Measurements from ENCODE around the gene RUNX1.

The RUNX1 gene

DNA sequence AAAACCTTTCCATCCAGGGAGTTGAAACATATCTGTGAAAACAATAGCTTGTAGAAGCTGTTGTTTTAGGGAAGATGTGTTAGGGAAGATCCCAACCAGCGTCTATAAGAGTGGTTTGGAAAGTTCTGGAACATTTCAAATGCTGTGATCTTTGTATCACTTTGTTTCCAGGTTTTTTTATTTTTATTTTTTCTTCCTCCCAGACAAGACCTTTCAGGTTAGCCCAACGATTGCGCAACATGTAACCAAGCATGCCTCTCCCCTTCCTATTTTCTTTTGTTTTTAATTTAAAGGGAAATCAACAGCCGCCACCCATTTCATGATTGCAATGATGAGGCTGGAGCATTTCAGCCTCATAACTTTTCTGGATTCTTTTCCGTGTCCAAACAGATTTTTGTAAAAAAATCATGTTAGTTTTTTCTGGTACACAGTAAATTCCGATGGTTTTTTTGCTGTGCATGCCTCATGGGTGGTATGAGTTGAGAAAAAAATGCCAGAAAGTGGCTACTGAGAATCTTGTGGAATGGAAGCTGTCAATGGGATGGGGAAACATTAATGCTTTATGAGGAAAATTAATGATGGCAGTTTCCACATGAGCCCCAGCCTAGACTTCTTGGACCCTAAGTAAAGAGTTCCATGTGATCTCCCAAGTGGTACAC lies 109.3 kb downstream of the RUNX1 start:
- no peak for FAIRE-seq

DNA sequence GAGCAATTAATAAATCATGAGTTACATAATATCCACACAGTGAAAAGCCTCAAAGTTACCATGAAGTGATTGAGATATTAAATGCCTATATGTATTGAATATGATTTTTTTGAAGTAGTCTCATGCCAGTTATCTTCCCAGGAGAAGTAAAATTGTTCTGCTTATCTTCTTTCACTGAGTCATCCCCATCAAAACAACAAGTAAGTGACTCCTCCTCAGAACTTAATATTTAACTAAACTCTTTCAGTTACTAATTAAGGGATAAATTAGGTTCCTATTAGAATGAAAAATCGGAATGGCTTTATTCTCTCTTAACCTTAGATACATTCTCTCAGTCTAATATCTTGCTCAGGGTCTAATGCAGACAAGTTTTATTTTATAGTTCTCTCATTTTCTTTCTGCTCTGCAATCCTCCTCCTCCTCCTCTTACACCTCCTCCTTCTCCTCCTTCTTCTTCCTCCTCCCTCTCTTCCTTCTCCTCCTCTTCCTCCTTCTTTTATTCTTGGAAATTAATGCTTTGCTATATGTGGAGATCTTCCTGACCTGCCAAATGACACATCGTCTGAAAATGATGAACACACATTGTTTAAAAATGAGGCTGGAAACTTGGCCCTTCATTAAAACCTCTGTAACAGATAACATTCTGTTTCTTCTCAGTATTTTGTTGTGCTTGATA lies 110.9 kb downstream of the RUNX1 start:
- no peak for FAIRE-seq

DNA sequence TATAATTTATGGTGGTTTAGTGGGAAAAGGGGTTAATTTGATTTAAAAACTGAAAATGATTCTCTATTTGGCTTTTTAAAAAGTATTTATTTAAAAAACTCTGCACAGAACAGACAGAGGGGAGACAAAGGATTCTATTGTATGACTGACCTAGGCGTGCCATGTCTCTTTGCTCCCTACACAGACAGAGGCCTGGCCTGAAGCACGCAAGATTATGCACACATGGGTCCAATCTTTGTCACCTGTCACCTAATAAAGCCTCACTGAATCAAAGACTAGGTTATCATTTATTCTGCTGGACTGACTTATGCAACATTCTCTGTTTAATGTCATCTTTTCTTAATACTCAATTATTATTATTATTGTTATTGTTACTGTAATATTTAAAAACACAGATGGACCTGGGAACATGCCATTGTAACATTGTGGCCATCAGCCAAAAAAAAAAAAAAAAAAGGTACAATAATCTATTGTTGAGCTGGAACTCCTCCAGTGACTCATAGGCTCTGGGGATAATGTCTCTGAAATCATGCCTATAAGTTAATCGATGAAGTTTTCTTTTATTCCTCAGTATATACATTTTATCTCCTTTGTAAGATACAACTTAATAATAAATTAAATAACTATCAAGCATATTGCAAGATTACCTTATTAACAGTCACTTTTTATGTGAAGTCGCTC lies 112.1 kb downstream of the RUNX1 start:
- no peak for FAIRE-seq

- no peak for FAIRE-seq
Measured at GRCh38 chr21:34936371-34936789, 112.7 kb downstream of the RUNX1 start.

GRCh38 chr21:34935898-34936297 lies 113.2 kb downstream of the RUNX1 start:
- FAIRE-seq: no peak

DNA sequence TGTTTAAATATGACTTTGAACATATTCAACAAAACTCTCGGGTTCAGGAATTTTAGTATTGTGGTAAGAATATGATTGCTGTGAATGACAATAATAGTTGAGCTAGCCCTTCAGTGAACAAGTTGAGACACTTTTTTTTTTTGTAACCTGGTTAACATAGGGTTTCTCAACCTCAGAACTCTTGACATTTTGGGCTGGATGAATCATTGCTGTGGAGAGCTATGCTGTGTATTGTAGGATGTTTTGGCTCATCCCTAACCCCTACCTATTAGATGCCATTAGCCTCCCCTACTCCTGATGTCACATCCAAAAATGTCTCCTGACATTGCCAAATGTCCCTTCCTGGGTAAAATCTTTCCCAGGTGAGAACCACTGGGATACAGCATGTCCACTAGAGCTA lies 113.7 kb downstream of the RUNX1 start:
- FAIRE-seq: no peak

DNA sequence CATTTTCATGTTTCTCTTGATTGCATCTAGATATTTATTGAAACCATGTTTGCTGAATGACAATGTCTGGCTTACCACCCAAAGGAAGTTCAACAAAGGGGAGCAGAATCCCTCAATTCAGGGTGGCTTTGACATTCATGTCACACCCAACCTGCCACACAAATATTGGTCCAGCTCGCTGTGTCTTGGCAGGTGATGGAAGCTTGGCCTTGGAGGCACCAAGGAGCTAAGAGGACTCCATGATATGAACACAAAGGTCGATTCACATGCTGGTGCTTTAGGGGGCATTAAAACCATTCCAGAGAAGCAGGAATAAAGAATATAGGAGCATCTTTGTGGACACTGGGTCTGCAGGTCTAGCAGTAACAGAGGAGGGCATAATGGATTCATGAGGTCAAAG lies 114.8 kb downstream of the RUNX1 start:
- no peak for FAIRE-seq

GRCh38 chr21:34933609-34934335 lies 115.3 kb downstream of the RUNX1 start:
- no peak for FAIRE-seq

- FAIRE-seq: no peak
Measured at GRCh38 chr21:34932233-34932632, 116.9 kb downstream of the RUNX1 start.

- FAIRE-seq: no peak
Measured at GRCh38 chr21:34930971-34931370, 118.1 kb downstream of the RUNX1 start.

DNA sequence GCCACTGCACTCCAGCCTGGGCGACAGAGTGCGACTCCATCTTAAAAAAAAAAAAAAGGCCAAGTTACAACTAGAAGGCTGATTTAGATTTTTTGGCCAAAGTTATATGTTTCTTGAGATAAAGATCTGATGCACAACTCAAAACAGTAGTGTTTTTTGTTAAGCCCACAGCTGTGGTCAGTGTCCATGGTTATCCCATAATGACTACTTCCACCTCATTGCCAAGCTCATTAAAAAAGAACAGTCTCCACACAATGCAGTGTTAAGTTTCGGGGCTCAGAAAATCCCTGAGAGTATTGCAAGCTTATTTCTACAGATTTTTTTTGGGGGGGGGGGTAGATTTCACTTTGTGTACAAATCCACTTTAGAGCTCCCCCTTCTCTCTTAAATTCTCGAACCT lies 120.5 kb downstream of the RUNX1 start:
- FAIRE-seq: no peak

- FAIRE-seq: no peak
Measured at GRCh38 chr21:34927992-34928391, 121.1 kb downstream of the RUNX1 start.

DNA sequence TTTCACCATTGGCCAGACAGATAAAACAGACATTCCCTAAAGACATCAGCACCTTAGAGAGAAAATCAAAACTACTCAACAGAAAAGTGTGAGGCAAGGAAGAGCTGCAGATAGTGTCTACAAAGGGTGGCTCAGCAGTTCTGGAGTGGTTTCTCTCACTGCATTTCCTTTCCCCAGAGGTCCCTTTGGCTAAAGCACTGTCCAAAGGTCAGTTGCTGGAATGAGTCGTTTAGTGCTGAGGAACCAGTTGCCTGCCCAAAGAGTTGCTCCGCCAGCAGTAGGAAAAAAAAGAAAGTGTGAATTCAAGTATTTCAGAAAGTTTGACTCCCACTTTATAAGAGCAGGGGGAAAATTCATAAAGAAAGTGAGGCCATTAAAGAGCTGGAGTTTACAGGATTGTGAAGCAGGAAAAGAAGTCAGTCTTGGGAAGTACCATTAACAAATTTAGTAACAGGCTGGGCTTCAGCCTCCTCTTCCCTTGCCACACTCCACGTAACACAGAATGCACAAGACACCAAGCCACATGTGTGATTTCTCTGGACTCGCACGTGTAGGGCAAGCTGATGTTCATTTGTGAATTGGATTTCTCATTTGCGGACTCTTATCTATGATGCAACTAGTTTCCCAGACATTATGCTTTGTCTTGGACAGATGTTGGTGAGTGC lies 122.2 kb downstream of the RUNX1 start:
- FAIRE-seq: no peak

- FAIRE-seq: no peak
Measured at GRCh38 chr21:34925597-34925996, 123.5 kb downstream of the RUNX1 start.

- FAIRE-seq: no peak
Measured at GRCh38 chr21:34924771-34925419, 124.2 kb downstream of the RUNX1 start.

DNA sequence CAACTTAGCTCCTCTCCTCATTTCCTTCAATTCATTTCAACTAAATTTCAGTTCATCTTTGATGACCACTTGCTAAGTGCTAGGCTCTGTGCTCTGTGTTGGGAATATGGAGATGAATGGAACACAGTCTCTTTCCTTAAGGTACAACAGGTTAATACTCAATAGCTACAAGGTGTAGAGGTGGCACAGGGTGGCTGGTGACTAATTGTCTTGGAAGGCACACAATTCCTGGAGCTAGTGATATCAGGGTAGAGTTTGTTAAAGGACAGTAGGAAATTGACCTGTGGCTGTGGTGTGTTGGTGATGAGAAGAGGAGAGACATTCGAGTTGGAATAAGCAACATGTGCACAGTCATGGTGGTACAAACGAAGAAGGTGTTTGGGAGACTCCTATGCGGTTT lies 124.9 kb downstream of the RUNX1 start:
- no peak for FAIRE-seq

DNA sequence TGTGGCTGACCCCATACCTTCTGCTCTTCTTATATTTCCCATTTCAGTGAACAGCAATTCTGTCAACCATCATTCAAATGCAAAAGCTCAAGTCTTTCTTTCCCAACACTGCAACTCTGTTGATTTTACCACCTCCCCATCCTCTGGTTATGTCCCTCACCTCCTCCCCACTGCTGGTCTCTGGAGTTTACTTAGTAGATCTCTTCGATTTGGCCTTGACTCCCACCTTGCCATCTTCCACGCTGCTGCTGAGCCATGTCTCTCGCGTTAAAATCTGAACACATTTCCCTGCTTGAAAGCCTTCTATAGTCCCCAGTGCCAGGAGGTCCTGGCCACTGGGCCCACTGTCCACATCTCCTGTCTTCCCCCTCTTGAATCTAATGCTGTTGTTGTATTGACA lies 125.5 kb downstream of the RUNX1 start:
- FAIRE-seq: no peak

DNA sequence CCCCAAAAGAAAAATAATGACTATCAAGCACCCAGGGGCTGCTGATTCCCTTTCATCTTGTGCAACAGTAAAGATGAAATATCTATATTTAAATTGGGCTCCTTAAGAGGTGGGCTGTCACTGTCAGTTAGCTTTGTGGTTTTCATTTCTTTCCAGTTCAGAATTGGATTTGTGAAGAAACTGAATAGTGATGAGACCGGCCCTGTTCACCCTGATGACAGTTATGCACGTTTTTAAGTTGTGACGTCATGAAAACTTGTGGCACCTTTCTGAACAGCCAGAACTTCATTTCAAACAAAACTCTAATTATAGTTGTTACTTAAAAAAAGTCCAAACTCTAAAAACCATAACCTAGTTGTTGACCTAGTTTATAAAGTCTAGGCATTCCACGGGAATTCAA lies 125.9 kb downstream of the RUNX1 start:
- no peak for FAIRE-seq

DNA sequence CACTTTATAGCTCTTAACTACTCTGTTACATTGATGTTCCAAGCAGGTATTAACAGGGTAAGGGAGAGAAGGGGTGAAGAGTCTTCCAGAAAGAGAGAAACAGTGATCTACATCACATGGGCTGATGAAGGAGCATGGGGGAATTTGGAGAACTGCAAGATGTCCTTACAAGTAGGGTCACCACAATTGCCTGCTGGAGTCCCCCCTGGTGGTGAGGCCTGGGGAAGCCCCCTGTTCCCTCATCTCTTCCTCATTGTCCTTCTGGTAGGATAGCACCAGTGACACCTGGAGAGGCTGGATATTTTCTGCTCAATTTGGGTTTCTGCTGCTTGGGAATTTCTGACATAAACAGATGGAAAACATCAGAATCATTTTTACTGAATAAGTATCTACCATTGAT lies 126.6 kb downstream of the RUNX1 start:
- no peak for FAIRE-seq

DNA sequence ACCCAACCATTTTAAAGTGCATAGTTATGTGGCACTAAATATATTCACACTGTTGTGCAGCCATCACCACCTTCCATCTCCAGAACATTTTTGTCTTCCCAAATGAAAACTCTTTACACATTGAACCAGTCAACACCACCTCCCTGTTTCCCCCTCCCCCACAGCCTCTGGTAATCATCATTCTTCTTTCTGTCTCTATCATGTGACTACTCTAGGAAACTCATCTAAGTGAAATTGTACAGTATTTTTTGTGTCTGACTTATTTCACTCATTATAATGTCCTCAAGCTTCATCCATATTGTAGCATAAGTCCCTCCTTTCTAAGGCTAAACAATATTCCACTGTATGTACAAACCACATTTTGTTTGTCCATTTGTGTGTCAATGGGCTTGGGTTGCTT lies 128.0 kb downstream of the RUNX1 start:
- FAIRE-seq: no peak

GRCh38 chr21:34919406-34919805 lies 129.7 kb downstream of the RUNX1 start:
- FAIRE-seq: no peak

DNA sequence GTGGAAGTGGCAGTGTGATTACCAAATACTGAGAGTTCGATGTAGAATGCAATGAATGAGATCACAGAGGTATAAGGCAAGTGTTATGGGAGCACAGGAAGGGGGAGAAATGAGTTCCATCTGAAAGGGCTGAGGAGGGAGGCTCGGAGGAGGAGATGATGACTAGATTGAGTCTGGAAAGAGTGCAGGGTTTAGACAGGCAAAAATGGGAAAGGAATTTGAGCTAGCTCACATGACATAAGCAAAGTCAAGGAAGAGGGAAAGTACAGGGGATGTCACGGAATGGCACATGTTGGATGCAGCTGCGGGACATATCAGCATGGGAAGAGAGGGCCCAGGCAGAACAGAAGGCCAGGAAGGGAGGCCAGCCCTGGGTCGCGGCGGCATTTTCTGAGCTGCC lies 132.7 kb downstream of the RUNX1 start:
- FAIRE-seq: no peak
